ENCODE results near the gene SCN5A. TPM values are rescaled to one million over a fixed set of nuclear protein-coding genes. Genes with fewer than 3 reads are reported as not detected.

The SCN5A gene
- total RNA-seq, 1 experiment from 2014 or later, result 13.6 TPM

GRCh38 chr3:38548154-38548931 lies 101.1 kb downstream of the SCN5A start (continued):
- TF ChIP-seq PRDM15 (CRISPR knock-in tag; IDR thresholded peaks at IDR 0.05) (no peak), E2F1 (CRISPR knock-in tag; IDR thresholded peaks at IDR 0.05) (no peak)

- no peak for DNase-seq (ENCODE audit: low spot score)
- ChIA-PET CTCF (interaction anchor here (1.3 to 1.6 kb wide), 3 partner anchors 25 to 116 kb away, joined by 4 to 5 read pairs (median 4); no protein-coding TSS in a partner anchor), POLR2A (no interaction called here)
- Mint-ChIP-seq H3K4me3 (no peak overlapping the region), H3K36me3 (peaks cover 9% of the 10 kb centered on the region), H3K4me1 (peaks cover 14% of the 10 kb centered on the region), H3K27me3 (ENCODE audit: low read depth) (no peaks in the 10 kb centered on the region), H3K27ac (no peak overlapping the region), H3K9me3 (peaks cover 4% of the 10 kb centered on the region)
- TF ChIP-seq PRDM15 (CRISPR knock-in tag; IDR thresholded peaks at IDR 0.05) (no peak), ZBTB43 (CRISPR knock-in tag; IDR thresholded peaks at IDR 0.05) (no peak), CREM (CRISPR knock-in tag; IDR thresholded peaks at IDR 0.05) (no peak)
- ATAC-seq, result no peak
Measured at GRCh38 chr3:38545983-38546382, 103.5 kb downstream of the SCN5A start.

- DNase-seq (ENCODE audit: low spot score), result no peak
- TF ChIP-seq ETV6 (CRISPR knock-in tag; IDR thresholded peaks at IDR 0.05), result no peak
- no peak for TF ChIP-seq ZNF121 (CRISPR knock-in tag; IDR thresholded peaks at IDR 0.05)
- TF ChIP-seq CREB1 (CRISPR knock-in tag; IDR thresholded peaks at IDR 0.05), result no peak
- TF ChIP-seq USF1 (CRISPR knock-in tag; IDR thresholded peaks at IDR 0.05), result no peak
- TF ChIP-seq GRHL2 (CRISPR knock-in tag; IDR thresholded peaks at IDR 0.05; ENCODE audit: insufficient replicate concordance, severe bottlenecking), result no peak
- no peak for TF ChIP-seq ZNF425 (CRISPR knock-in tag; conservative IDR thresholded peaks at IDR 0.05)
- no peak for TF ChIP-seq ZNF416 (CRISPR knock-in tag; IDR thresholded peaks at IDR 0.05)
- no peak for TF ChIP-seq ZNF317 (CRISPR knock-in tag; IDR thresholded peaks at IDR 0.05; ENCODE audit: borderline replicate concordance, low read depth)
- no peak for TF ChIP-seq TEAD4 (CRISPR knock-in tag; IDR thresholded peaks at IDR 0.05)
- no peak for TF ChIP-seq MAX (CRISPR knock-in tag; IDR thresholded peaks at IDR 0.05)
- no peak for TF ChIP-seq ZNF512 (CRISPR knock-in tag; IDR thresholded peaks at IDR 0.05; ENCODE audit: borderline replicate concordance)
- ChIA-PET CTCF (interaction anchor here (1.3 to 1.6 kb wide), 3 partner anchors 24 to 117 kb away, joined by 4 to 5 read pairs (median 4); no protein-coding TSS in a partner anchor), POLR2A (no interaction called here)
- Mint-ChIP-seq H3K27ac (no peak overlapping the region), H3K27me3 (ENCODE audit: low read depth) (no peaks in the 10 kb centered on the region), H3K9me3 (0 out of 2 replicates have a peak, but pooled peaks cover under 1% of the 10 kb centered on the region), H3K36me3 (peaks cover 4% of the 10 kb centered on the region), H3K4me3 (no peak overlapping the region), H3K4me1 (peaks cover 14% of the 10 kb centered on the region)
- no peak for ATAC-seq
Measured at GRCh38 chr3:38545550-38545949, 103.9 kb downstream of the SCN5A start.

Measured in WTC11 (cell line).